ENCODE data around the gene ROBO1.
"Not testable (repeated sequence)": the region's sequence is repeated elsewhere in the genome, so short reads cannot be mapped to it uniquely, and the experiment has no call there.

The ROBO1 gene

GRCh38 chr3:78895528-78895927 lies 872.3 kb downstream of the ROBO1 start:
- no peak for DNase-seq

- DNase-seq, result no peak
Observed at GRCh38 chr3:78894787-78895186, 873.0 kb downstream of the ROBO1 start.

GRCh38 chr3:78893161-78893560 lies 874.6 kb downstream of the ROBO1 start:
- DNase-seq, result no peak

GRCh38 chr3:78889348-78889747 lies 878.5 kb downstream of the ROBO1 start:
- DNase-seq, result no peak

GRCh38 chr3:78888635-78889034 lies 879.2 kb downstream of the ROBO1 start:
- DNase-seq, result no peak

GRCh38 chr3:78887547-78888011 lies 880.2 kb downstream of the ROBO1 start:
- DNase-seq, result no peak

- DNase-seq, result no peak
Observed at GRCh38 chr3:78887029-78887428, 880.8 kb downstream of the ROBO1 start.

- DNase-seq, result not testable (repeated sequence)
Observed at GRCh38 chr3:78884567-78884966, 883.2 kb downstream of the ROBO1 start.

GRCh38 chr3:78882251-78882650 lies 885.5 kb downstream of the ROBO1 start:
- DNase-seq, result no peak

- DNase-seq, result no peak
Observed at GRCh38 chr3:78881501-78881900, 886.3 kb downstream of the ROBO1 start.

GRCh38 chr3:78880603-78881461 lies 887.0 kb downstream of the ROBO1 start:
- no peak for DNase-seq

- no peak for DNase-seq
Observed at GRCh38 chr3:78879295-78879860, 888.4 kb downstream of the ROBO1 start.

GRCh38 chr3:78878789-78879188 lies 889.0 kb downstream of the ROBO1 start:
- no peak for DNase-seq

- no peak for DNase-seq
Observed at GRCh38 chr3:78878011-78878410, 889.8 kb downstream of the ROBO1 start.

GRCh38 chr3:78875851-78876250 lies 891.9 kb downstream of the ROBO1 start:
- no peak for DNase-seq

- no peak for DNase-seq
Observed at GRCh38 chr3:78875436-78875835, 892.4 kb downstream of the ROBO1 start.

GRCh38 chr3:78873641-78874040 lies 894.2 kb downstream of the ROBO1 start:
- no peak for DNase-seq

GRCh38 chr3:78872195-78872594 lies 895.6 kb downstream of the ROBO1 start:
- no peak for DNase-seq

- DNase-seq, result no peak
Observed at GRCh38 chr3:78871048-78871447, 896.8 kb downstream of the ROBO1 start.

- no peak for DNase-seq
Observed at GRCh38 chr3:78870484-78870883, 897.3 kb downstream of the ROBO1 start.

- DNase-seq, result no peak
Observed at GRCh38 chr3:78868570-78868969, 899.2 kb downstream of the ROBO1 start.

GRCh38 chr3:78867409-78868372 lies 900.1 kb downstream of the ROBO1 start:
- DNase-seq, result no peak

All from effector CD8-positive, alpha-beta T cell (primary cell).